Hematopoietic multipotent progenitor cell (in vitro differentiated cells): Measurements from ENCODE around the gene ZNF688. TPM values are rescaled to one million over a fixed set of nuclear protein-coding genes. Genes with fewer than 3 reads are reported as not detected.

Experiments
- DNase-seq, 3 donors: peaks; one replicate each; pipeline ENCODE4 v3.0.0-alpha.2; 2011 to 2015; ENCODE audit warnings: low read depth in 2 of 3, low spot score in 2 of 3
- total RNA-seq: library from RNA; depleted of rRNA; stranded (reverse); fragments of >200 nt; gene quantifications from one replicate; pipeline ENCODE4 v1.2.3, GENCODE V29; 2012

ZNF688 gene
- total RNA-seq, 1 donor = 12.1 TPM

DNA sequence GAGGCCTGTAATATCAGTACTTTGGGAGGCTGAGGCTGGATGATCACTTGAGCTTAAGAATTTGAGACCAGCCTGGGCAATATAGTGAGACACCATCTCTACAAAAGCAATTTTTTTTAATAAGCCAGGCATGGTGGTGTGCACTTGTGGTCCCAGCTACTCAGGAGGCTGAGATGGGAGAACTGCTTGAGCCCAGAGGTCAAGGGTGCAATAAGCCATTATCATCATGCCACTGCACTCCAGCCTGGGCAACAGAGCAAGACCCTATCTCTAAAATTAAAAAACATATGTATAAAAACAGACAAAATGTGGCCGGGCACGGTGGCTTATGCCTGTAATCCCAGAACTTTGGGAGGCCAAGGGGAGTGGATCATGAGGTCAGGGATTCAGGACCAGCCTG lies 17.1 kb upstream of the ZNF688 start:
- no peak for DNase-seq

DNA sequence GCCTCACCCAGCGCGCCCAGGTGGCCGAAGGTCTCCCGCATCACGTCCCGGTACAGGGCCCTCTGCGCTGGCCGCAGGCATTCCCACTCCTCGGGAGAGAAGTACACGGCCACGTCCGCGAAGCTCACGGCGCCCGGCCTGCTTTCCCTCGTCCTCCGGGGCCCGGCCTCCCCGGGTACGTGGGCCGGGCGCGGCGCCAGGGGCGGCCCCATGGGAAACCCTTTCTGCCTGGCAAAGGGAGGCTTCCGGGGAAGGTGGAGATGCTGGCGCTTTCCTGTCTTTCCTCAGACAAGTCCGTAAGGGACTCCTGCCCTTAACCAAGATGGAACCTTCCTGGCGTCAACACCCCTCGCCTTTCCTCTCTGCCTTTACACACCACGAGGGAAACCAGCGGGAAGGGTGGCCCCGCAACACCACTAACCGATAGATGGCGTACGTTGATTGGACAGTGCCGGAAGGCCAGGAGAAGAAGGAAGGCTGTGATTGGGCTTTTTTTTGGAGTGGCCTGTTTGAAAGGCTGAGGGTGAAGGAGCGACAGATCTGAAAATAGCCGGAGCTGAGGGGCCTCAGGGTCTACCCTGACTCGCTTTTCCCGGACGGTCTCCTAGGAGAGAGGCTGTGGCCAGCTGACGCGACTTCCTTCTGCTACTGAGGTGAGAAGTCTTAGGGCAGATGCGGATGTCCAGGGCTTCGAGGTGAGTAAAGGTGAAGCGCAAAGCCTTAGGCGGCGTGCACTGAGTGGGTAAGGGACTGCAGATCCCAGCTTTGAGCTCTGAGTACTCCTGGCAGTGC lies 14.1 kb upstream of the ZNF688 start, which contains the start of gene ZNF785:
ZNF785 (minus strand) TSS at position 298 of the 792 bp plus-strand sequence; CDS start at position 212, 86 bp downstream.
- peak; percentile 84 to 98 (median 96) for DNase-seq

DNA sequence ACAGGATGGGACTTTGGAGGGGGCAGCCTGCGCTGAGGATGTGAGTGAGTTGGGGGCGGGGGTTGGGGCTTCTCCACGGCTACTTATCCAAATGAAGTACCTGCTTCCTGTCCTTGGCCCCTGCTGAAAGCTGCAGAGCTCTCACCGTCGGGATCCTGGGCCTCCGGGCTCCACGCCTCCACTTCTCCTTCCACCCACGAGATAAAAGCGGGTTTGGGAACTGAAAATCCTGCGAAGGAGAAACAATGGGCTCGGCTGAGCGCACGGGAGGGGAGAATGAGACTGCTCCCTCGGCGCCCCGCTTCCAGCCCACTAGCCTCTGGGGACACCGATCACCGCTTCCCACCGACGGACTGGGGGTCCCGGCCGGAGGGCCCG lies 13.5 kb upstream of the ZNF688 start:
- peak in 1 of 3 donors; percentile 22 for DNase-seq

DNA sequence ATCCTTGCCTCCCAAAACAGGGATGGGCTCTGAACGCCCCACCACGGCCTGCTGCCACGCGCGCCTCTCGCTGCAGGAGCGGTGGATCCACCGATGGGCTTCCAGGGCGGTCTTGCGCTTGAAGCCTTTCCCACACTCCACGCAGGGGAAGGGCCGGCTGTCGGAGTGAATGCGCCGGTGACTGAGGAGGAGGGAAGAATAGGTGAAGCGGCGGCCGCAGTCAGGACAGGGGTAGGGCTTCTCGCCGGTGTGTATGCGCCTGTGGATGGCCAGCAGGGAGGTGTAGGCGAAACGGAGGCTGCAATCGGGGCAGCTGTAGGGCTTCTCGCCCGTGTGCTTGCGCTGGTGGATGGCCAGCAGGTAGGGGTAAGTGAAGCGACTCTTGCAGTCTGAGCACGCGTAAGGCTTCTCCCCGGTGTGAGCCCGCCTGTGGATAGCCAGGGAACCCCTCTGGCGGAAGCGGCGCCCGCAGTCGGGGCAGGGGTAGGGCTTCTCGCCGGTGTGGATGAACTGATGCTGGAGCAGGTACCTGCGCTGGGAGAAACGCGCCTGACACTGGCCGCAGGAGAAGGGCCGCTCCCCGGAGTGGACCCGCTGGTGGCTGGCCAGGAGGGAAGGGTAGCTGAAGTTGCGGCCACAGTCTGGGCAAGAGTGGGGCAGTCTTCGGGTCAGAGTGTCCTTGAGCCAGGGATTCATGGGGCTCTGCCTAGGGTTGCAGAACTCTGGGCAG lies 11.3 kb upstream of the ZNF688 start:
- no peak for DNase-seq

DNA sequence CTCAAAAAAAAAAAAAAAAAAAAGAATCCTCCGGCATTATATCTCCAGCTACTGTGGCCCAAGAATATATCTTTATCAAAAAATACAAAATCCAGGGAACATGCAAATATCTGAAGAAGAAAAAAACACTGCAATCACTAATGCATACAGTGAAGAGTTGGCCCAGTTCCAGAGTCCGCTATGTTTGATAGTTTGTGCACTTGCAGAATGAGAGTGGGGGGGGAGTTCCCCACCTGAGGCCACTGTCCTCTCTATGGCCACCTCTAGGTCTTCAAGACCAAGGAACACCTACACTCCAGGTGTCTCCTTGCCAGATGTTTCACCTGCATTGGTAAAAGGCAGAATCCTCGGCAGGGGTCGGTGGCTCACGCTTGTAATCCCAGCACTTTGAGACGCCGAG lies 9.9 kb upstream of the ZNF688 start:
- no peak for DNase-seq

DNA sequence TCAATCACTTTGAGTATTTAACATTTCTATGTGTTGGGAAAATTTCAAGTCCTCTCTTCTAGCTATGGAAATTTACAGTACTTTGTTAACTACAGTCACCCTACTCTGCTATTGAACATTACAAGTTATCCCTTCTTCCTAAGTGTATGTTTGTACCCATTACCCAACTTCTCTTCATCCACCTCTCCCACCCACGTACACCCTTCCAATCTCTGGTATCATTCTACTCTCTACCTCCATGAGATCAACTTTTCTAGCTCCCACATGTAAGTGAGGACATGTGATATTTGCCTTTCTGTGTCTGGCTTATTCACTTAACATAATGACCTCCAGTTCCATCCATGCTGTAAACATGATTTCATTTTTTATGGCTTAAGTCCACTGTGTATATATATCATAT lies 3.2 kb upstream of the ZNF688 start:
- DNase-seq = no peak

DNA sequence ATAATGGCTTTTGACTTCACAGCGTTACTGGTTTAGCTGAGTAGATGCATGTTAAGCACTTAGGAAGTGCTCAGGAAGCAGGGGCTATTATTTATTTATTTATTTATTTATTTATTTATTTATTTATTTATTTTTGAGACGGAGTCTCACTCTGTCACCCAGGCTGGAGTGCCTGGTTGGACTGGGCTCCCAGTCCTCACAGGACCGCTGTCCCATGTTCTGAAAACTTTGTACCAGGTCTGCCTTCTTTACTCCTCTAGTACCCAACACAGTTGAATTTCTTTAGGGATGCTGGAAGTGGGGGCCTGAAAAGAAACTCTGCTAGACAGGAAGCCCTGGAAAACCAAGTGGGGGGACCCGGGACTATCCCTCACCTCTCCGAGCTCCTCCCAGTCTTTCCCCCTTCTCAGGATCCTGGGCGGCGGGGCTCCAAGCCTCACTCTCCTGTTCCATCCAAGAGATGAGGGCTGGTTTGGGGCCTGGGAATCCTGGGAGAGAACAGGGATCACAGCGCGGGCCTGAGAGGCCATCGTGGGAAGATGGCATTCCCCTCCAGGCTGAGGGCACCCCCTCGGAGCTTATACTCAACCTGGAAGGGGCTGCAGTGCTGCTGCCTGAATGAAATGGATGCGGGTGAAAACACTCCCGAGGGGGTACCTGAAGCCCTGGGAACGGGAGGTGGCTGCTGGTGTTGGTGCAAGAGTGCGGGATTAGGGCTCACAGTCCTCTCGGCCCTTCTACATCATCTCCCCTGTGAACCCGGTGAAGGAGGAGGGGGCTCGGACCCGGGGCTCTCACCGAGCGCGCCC lies 674 bp downstream of the ZNF688 start:
- no peak for DNase-seq

DNA sequence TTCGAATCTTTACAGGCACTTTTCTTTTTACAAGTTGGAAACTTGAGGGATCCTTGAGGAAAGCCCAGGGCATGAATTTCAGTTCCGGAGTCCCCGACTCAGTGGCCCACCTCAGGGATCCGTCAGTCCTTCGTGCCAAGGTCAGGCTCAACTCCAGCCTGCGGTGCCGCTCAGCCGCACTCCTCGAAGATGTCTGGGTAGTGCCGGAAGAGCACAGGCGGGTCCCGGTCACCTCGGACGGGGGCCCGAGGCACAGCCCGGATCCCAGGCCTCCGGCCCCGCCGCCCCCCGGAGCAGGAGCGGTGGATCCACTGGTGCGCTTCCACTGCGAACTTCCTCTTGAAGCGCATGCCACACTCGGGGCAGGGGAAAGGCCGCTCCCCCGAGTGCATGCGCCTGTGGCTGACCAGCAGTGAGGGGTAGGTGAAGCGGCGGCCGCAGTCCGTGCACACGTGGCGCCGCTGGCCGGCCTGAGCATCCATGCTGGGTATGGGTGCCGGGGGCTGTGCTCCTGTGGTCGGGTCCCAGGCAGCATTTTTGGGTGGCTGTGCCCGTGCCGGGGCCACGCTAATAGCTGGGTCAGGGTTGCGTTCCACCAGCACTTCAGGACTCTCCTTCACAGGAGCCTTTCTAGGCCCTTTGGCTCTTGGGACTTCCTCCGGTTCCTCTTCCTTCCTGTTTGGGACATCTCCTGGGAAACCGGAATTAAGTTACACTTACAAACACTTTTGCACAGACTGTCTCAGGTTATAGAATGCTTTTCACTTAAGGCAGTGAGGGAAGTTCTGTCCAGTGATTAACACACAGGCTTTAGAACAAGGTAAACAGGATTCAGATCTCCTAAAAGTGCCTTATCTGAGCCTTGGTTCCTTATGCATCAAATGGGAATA lies 1.5 kb downstream of the ZNF688 start:
- DNase-seq = no peak

DNA sequence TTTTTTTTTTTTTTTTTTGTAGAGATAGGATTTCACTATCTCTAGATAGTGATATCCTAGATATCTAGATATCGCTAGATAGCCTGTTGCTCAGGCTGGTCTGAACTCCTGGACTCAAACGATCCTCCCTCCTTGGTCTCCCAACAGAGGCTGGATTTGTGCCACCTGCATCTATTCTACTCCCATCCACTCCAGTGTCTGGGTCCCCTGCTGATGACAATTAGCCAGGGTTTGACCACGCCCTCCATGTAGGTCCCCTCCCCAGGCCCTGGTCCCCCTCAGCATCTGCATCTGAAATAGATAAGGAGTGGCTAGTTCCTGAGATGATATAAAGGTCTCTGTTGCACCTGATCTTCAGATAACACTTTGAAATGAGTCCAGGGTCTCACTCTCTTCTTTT lies 2.2 kb downstream of the ZNF688 start:
- no peak for DNase-seq

DNA sequence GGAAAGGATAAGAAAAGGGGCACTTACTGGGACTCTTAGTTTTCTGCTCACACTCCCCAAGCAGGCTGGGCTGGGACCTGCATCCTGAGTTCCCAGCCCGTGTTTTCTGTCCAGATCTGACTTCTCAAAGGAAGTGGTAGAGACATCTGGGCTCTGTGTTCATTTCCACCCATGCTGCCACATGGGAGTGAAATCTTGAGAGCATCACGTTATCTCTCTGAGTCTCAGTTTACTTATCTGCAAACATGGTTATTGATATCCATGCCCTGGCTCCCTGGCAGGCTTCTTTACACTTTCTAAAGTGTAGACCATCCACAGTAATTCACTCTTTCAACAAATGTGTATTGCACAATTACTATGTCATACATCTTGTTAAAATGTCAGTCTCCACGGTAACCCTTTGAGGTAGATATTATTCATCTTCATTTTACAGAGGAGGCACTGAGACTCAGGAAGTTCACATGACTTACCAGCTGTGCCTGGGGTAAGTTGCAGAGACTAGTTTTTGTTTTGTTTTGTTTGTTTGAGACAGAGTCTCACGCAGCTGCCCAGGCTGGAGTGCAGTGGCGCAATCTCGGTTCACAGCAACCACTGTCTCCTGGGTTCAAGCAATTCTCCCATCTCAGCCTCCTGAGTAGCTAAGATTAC lies 3.4 kb downstream of the ZNF688 start:
- peak in 2 of 3 donors; percentile 69 to 85 for DNase-seq

DNA sequence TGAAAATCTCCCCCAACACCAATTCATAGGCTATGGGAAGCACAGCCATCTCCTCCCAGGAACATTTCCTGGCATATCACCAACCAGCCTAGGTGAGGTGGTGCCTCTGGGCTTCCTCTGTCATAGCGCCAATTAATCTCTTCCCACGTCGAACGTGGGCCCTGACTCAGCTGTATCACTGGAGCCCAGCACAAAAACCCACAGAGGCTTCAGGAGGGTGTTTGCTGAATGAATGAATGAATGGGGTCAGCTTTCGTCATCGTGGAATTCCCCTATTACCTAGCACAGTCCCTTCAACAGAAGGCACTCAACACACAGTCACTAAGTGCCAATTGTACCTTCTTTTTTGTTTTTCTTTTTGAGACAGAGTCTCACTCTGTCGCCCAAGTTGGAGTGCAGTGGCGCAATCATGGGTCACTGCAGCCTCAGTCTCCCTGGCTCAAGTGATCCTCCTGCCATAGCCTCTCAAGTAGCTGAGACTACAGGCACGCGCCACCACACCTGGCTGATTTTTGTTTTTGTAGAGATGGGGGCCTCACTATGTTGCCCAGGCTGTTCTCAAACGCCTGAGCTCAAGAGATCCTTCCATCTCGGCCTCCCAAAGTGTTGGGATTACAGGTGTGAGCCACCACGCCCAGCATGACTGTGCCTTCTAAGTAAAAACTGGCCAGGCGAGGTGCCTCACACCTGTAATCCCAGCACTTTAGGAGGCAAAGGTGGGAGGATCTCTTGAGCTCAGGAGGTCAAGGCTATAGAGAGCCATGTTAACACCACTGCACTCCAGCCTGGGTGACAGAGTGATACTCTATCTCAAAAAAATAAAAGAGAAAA lies 4.1 kb downstream of the ZNF688 start:
- peak in 1 of 3 donors; percentile 36 for DNase-seq

DNA sequence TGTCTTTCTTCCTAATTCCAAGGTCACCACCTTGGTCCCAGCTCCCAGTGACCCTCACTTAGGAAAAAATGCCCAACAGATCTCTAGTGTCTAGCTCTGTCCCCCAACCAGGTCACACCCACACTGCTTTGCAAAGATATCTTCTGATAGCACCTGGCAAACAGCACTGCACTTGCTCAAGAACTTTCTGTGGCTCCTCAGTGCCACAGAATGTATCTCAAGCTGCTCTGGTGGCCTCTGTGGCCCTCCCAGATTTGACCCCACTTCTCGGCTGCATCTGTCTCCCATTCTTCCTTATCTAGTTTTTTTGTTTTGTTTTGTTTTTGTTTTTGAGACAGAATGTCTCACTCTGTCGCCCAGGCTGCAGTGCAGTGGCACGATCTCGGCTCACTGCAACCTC lies 5.0 kb downstream of the ZNF688 start:
- DNase-seq = no peak

DNA sequence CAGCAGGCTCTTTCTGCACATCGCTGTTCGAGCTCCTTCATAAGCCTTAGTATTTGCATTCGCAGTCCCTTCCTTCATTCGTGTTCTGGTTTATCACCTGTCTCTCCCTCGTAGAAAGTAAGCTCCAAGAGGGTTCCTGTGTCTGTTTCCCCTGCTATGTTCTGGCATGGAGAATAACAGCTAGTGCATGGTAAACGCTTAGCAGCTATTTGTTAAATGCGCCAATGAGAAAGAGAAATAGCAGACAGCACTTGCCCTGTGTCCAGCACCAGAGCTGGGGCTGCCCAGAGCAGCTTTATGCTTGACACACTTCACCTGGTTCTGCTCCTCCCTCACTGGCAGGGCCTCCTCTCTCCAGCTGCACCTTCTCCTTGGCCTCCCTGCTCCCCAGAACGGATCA lies 5.5 kb downstream of the ZNF688 start:
- no peak for DNase-seq

DNA sequence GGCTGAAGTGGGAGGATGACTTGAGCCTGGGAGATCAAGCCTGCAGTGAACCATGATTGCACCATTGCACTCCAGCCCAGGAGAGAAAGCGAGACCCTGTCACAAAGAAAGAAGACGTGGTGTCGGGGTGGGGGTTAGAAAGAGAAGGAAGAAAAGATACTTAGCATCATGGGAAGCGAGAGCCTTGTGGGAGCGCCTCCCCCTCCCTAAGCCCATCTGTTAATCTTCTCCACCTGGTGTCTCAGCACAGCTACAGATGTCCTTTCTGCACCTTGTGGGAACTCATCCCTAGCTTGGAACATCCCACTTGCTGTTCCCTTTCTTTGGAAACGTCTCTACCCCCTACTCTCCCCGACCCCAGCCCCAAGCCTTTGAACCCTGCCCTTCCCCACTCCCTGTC lies 6.0 kb downstream of the ZNF688 start:
- DNase-seq = no peak

DNA sequence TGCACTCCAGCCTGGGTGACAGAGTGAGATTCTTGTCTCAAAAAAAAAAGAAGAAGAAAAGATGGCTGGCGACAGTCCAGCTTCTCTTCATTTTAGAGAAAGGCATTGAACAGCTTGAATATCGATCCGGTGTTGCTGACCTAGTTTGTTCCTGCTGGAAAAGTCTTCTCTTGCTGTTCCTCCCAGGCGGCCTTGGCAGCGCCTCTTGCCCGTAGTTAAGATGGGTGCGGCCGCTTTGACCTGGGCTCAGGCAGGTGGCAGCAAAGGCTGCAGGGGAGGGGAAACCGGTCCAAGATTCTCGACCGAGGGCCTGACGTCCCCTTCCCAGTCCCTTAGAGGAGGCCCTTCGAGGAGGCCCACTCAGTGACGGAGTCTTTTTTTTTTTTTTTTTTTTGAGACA lies 9.5 kb downstream of the ZNF688 start:
- no peak for DNase-seq

DNA sequence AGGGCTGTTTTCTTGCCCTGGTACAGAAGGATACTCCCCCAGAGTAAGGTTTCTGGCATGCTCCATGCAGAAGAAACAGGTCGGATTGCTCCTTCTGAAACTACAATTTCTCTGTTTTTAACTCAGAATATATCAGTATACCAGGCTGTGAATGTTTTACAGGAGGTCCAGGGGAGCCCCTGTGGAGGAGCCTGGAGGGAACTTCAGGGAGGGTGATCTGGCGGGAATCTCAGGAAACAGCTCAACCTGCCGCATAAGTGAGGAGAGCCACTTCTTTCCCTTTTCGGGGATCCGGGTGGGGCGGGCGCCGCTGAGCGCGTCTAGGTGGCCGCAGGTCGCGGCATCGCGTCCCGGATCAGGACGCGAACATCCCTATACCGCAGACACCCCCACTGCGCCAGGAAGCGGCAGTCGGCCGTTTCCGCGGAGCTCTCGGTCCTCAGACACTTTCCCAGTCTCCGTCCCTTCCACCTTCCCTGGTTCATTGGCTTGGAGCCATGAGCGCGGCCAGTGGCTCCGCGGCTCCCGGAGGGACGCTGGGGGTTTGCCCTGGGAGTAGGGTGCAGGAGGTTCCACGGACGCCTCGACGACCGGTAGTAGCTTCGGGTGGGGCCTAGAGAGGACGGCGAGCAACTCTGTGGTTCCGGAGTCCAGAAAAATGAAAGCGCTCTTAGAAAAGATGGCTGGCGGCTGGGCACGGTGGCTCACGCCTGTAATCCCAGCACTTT lies 10.3 kb downstream of the ZNF688 start:
- DNase-seq = peak in 1 of 3 donors; percentile 39

DNA sequence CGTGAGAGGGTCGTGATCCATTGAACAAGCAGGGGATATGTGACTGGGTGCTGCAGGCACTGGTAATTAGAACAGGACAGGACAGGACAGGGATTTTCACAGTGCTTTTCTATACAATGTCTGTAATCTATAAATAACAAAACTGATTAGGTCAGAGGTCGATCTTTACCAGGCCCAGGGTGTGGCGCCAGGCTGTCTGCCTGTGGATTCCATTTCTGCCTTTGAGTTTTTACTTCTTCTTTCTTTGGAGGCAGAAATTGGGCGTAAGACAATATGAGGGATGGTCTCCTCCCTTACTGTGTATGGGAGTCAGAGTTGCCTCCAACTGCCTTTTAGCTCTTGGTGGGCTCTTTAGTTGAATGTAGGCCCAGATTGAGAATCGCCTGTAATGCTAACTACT lies 11.8 kb downstream of the ZNF688 start:
- DNase-seq = no peak

DNA sequence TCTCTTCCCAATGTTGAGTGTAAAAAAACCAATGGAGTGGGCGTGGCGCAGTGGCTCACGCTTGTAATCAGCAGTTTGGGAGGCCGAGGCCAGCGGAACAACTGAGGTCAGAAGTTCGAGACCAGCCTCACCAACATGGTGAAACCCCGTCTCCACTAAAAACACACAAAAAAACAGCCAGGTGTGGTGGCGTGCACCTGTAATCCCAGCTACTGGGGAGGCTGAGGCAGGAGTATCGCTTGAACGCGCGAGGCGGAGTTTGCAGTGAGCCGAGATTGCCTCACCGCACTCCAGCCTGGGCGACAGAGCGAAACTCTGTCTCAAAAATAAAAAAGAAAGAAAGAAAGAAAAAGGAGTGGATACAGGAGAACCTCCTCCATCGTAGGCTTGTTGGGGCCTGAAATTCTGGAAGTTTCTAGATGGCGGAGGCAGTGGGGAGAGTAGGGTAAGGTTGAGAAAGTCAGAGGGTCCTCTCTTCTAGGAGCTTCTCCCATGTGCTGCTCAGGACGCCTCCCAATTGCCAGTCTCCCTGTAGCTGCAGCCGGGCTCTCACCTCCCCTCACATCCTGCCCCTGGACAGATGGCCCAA lies 12.6 kb downstream of the ZNF688 start:
- no peak for DNase-seq
